Activated CD4-positive, alpha-beta memory T cell treated with anti-CD3 and anti-CD28 coated beads for 36 hours (primary cell): ENCODE results near the gene NRCAM. TPM values are rescaled to one million over a fixed set of nuclear protein-coding genes. Genes with fewer than 3 reads are reported as not detected.

Experiments
- CTCF ChIA-PET: fragments of 350-600 bp; sonication (Branson Sonifier 250); formaldehyde crosslinking; loops from one replicate; lab custom pipeline; 2021; ENCODE audit warnings: antibody characterized with exemption, inconsistent platforms; lab: Charles Lee
- POLR2A ChIA-PET: fragments of 350-600 bp; sonication (Branson Sonifier 250); formaldehyde crosslinking; loops from one replicate; lab custom pipeline; 2021; ENCODE audit warnings: antibody characterized with exemption; lab: Charles Lee
- DNase-seq: peaks from one replicate; pipeline ENCODE4 v3.0.0-alpha.2; 2020
- H3K27ac Mint-ChIP-seq: one replicate; pipeline ENCODE4 v1.8.0; 2021; ENCODE audit warnings: mixed read lengths
- H3K27me3 Mint-ChIP-seq: one replicate; pipeline ENCODE4 v1.8.0; 2021; ENCODE audit warnings: mixed read lengths
- H3K36me3 Mint-ChIP-seq: one replicate; pipeline ENCODE4 v1.8.0; 2021; ENCODE audit warnings: mixed read lengths
- H3K4me1 Mint-ChIP-seq: one replicate; pipeline ENCODE4 v1.8.0; 2021; ENCODE audit warnings: low read depth, mixed read lengths
- H3K4me3 Mint-ChIP-seq: one replicate; pipeline ENCODE4 v1.8.0; 2021; ENCODE audit warnings: mild to moderate bottlenecking, mixed read lengths
- H3K9me3 Mint-ChIP-seq: one replicate; pipeline ENCODE4 v1.8.0; 2021; ENCODE audit warnings: mixed read lengths
- intact Hi-C: fragments of 100-400 bp; cut with micrococcal nuclease; formaldehyde crosslinking; loops from one replicate; pipeline ENCODE4 v1.15.1; 2023
- total RNA-seq, 2 experiments: library from RNA; stranded (reverse); gene quantifications; one replicate each; pipeline ENCODE4 v1.2.3, GENCODE V29; 2021

Gene NRCAM
- total RNA-seq, 2 experiments from 2014 or later, result 0.14 TPM; not detected in 1

DNA sequence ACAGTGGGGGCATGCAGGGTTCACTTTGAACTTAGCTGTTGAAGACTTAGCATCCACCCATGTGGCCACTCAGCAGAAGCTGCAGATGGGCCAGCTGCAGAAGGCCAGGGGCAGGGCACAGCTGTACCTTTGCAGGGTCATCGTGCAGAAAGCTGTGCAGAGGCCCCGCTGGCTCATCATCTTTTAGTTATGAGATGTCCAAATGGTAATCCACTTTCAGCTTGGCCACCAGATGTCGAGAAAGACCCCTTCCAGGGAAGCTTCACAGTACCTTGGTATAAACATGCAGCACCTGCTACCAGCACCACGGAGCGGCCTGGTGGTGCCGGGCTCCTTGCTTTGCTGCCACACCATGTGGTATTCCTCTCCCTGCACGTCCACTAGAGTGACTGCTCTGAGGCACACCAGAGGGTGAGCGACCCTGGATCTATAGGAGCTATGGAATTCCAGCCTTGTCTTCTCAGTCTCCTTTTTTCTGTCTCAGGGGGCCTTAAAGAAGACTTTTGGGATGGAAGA is 251.9 kb downstream of the NRCAM start:
- intact Hi-C loops, result no loop called here
- no peak for DNase-seq
- H3K27ac Mint-ChIP-seq, result no peak overlapping the region
- peaks cover 5% of the 10 kb centered on the region for H3K27me3 Mint-ChIP-seq
- no peak overlapping the region for H3K4me3 Mint-ChIP-seq
- ChIA-PET POLR2A (no interaction called here), CTCF (interaction anchor here (2.0 kb wide), 1 partner anchor 293 kb away, joined by 6 read pairs; no protein-coding TSS in a partner anchor)
- no peaks in the 10 kb centered on the region for H3K36me3 Mint-ChIP-seq
- H3K9me3 Mint-ChIP-seq, result no peaks in the 10 kb centered on the region
- no peaks in the 10 kb centered on the region for H3K4me1 Mint-ChIP-seq

DNA sequence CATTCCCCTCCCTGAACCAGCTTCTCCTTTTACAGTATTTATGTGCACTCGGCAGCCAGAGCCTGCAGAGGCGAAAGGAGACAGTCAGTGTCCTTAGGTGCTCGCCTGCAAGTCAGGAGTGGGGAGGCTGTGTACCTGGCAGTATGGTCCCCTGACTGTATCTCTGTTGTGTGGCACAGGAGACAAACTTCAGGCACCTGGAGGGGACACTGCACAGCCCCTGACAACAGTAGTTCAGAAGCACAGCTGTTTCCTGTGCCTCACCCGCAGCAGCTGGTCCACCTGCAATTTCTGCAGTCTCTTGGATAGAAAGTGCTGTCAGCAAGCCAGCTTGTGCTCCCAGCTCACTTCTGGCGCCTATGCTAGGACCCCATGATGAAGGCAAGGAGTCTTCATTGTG is 252.7 kb downstream of the NRCAM start:
- ChIA-PET POLR2A (no interaction called here), CTCF (interaction anchor here (2.0 kb wide), 1 partner anchor 294 kb away, joined by 6 read pairs; no protein-coding TSS in a partner anchor)
- Mint-ChIP-seq H3K27me3 (peaks cover 5% of the 10 kb centered on the region), H3K4me3 (no peak overlapping the region), H3K36me3 (no peaks in the 10 kb centered on the region), H3K27ac (no peak overlapping the region), H3K4me1 (no peaks in the 10 kb centered on the region), H3K9me3 (no peaks in the 10 kb centered on the region)
- intact Hi-C loops, result no loop called here
- DNase-seq, result no peak

GRCh38 chr7:108202743-108203142 is 253.5 kb downstream of the NRCAM start:
- H3K27me3 Mint-ChIP-seq, result peaks cover 4% of the 10 kb centered on the region
- H3K36me3 Mint-ChIP-seq, result no peaks in the 10 kb centered on the region
- POLR2A ChIA-PET, result no interaction called here
- CTCF ChIA-PET, result interaction anchor here (2.0 kb wide), 1 partner anchor 295 kb away, joined by 6 read pairs; no protein-coding TSS in a partner anchor
- H3K9me3 Mint-ChIP-seq, result no peaks in the 10 kb centered on the region
- no peak for DNase-seq
- intact Hi-C loops, result no loop called here
- H3K4me3 Mint-ChIP-seq, result no peak overlapping the region
- no peaks in the 10 kb centered on the region for H3K4me1 Mint-ChIP-seq
- no peak overlapping the region for H3K27ac Mint-ChIP-seq

- Mint-ChIP-seq H3K4me3 (no peak overlapping the region), H3K9me3 (no peaks in the 10 kb centered on the region)
- POLR2A ChIA-PET, result no interaction called here
Observed at GRCh38 chr7:108201766-108202165, 254.5 kb downstream of the NRCAM start.

GRCh38 chr7:108200326-108200725 is 255.9 kb downstream of the NRCAM start:
- POLR2A ChIA-PET, result no interaction called here
- intact Hi-C loops, result no loop called here
- H3K27ac Mint-ChIP-seq, result no peak overlapping the region
- DNase-seq, result no peak
- H3K9me3 Mint-ChIP-seq, result no peaks in the 10 kb centered on the region
- CTCF ChIA-PET, result no interaction called here
- H3K36me3 Mint-ChIP-seq, result no peaks in the 10 kb centered on the region
- H3K4me3 Mint-ChIP-seq, result no peak overlapping the region
- peaks cover 4% of the 10 kb centered on the region for H3K27me3 Mint-ChIP-seq
- no peaks in the 10 kb centered on the region for H3K4me1 Mint-ChIP-seq

More at GRCh38 chr7:108201766-108202165, 254.5 kb downstream of the NRCAM start:
- no peak overlapping the region for H3K27ac Mint-ChIP-seq
- CTCF ChIA-PET, result no interaction called here
- no peaks in the 10 kb centered on the region for H3K36me3 Mint-ChIP-seq
- H3K27me3 Mint-ChIP-seq, result peaks cover 4% of the 10 kb centered on the region
- no peaks in the 10 kb centered on the region for H3K4me1 Mint-ChIP-seq
- intact Hi-C loops, result no loop called here
- DNase-seq, result no peak

- POLR2A ChIA-PET, result no interaction called here
- Mint-ChIP-seq H3K27me3 (peaks cover 3% of the 10 kb centered on the region), H3K4me3 (no peak overlapping the region), H3K36me3 (no peaks in the 10 kb centered on the region), H3K4me1 (no peaks in the 10 kb centered on the region), H3K9me3 (no peaks in the 10 kb centered on the region), H3K27ac (no peak overlapping the region)
- no peak for DNase-seq
- CTCF ChIA-PET, result interaction anchor here (1.5 kb wide), 1 partner anchor 16 kb away, joined by 3 read pairs; no protein-coding TSS in a partner anchor
- intact Hi-C loops, result no loop called here
Observed at GRCh38 chr7:108197371-108198091, 258.7 kb downstream of the NRCAM start.

- POLR2A ChIA-PET, result no interaction called here
- H3K9me3 Mint-ChIP-seq, result no peaks in the 10 kb centered on the region
- no peak overlapping the region for H3K27ac Mint-ChIP-seq
- no peaks in the 10 kb centered on the region for H3K36me3 Mint-ChIP-seq
- CTCF ChIA-PET, result no interaction called here
- H3K27me3 Mint-ChIP-seq, result peaks cover 3% of the 10 kb centered on the region
- no peaks in the 10 kb centered on the region for H3K4me1 Mint-ChIP-seq
- intact Hi-C loops, result no loop called here
- DNase-seq, result no peak
- H3K4me3 Mint-ChIP-seq, result no peak overlapping the region
Observed at GRCh38 chr7:108196004-108196403, 260.2 kb downstream of the NRCAM start.

GRCh38 chr7:108193594-108194498 is 262.4 kb downstream of the NRCAM start:
- no peak for DNase-seq
- Mint-ChIP-seq H3K4me3 (no peak overlapping the region), H3K27ac (no peak overlapping the region), H3K36me3 (no peaks in the 10 kb centered on the region), H3K9me3 (no peaks in the 10 kb centered on the region), H3K27me3 (peaks cover 3% of the 10 kb centered on the region), H3K4me1 (no peaks in the 10 kb centered on the region)
- intact Hi-C loops, result no loop called here
- ChIA-PET CTCF (no interaction called here), POLR2A (no interaction called here)

DNA sequence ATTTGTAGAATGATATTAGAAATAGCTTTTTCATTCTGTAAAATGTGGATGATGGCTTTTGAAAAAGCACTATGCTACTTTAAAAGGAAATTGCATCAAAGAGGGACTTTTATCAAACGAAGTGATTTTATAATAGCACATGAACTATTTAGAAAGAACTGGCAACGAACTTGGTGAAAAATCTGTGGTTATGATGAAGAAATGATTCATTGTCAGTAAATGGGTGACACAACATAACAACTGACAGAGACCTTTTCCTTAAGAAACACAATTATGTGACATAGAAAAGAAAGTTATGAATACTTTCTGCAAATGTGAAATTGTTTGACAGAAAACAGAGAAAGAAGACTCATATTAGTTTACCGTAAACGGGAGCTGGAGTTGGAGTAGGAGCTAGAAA is 265.3 kb downstream of the NRCAM start:
- H3K4me1 Mint-ChIP-seq, result no peaks in the 10 kb centered on the region
- no peak overlapping the region for H3K27ac Mint-ChIP-seq
- no peaks in the 10 kb centered on the region for H3K36me3 Mint-ChIP-seq
- DNase-seq, result no peak
- ChIA-PET CTCF (no interaction called here), POLR2A (no interaction called here)
- H3K9me3 Mint-ChIP-seq, result no peaks in the 10 kb centered on the region
- peaks cover 6% of the 10 kb centered on the region for H3K27me3 Mint-ChIP-seq
- no peak overlapping the region for H3K4me3 Mint-ChIP-seq
- intact Hi-C loops, result no loop called here

- Mint-ChIP-seq H3K36me3 (no peaks in the 10 kb centered on the region), H3K4me1 (no peaks in the 10 kb centered on the region), H3K9me3 (no peaks in the 10 kb centered on the region), H3K27me3 (peaks cover 6% of the 10 kb centered on the region), H3K4me3 (no peak overlapping the region), H3K27ac (no peak overlapping the region)
- ChIA-PET POLR2A (no interaction called here), CTCF (no interaction called here)
- intact Hi-C loops, result no loop called here
- DNase-seq, result no peak
Observed at GRCh38 chr7:108189733-108190388, 266.4 kb downstream of the NRCAM start.

- intact Hi-C loops, result no loop called here
- no peak overlapping the region for H3K27ac Mint-ChIP-seq
- H3K4me1 Mint-ChIP-seq, result no peaks in the 10 kb centered on the region
- POLR2A ChIA-PET, result no interaction called here
- no peak for DNase-seq
- H3K36me3 Mint-ChIP-seq, result no peaks in the 10 kb centered on the region
- no peak overlapping the region for H3K4me3 Mint-ChIP-seq
- H3K9me3 Mint-ChIP-seq, result no peaks in the 10 kb centered on the region
- CTCF ChIA-PET, result interaction anchor here (1.2 kb wide), 1 partner anchor 10 kb away, joined by 5 read pairs; no protein-coding TSS in a partner anchor
- H3K27me3 Mint-ChIP-seq, result peaks cover 6% of the 10 kb centered on the region
Observed at GRCh38 chr7:108188724-108189123, 267.5 kb downstream of the NRCAM start.
